Measurements from ENCODE around the gene TFAP2C.
"Not testable (repeated sequence)": the region's sequence is repeated elsewhere in the genome, so short reads cannot be mapped to it uniquely, and the experiment has no call there.

Gene TFAP2C

DNA sequence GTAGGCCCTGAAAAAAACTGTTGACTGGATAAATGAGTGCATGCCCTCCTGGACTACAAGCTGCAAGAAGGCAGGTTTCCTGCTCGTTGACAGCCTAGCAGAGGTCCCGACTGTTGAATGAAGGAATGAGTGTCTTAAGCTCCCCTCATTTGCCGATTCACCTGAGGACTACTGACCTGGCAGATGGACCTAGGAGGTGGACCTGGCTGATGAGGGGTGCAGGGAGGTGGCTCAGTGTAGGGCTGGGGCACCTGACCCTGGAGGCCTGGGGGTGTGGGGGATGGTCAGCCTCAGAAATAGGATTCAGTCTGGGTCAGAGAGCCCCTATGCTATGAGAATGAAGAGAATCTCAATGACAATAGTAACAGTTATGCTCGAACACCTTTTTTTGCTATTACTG lies 11.6 kb upstream of the TFAP2C start:
- DNase-seq: no peak

DNA sequence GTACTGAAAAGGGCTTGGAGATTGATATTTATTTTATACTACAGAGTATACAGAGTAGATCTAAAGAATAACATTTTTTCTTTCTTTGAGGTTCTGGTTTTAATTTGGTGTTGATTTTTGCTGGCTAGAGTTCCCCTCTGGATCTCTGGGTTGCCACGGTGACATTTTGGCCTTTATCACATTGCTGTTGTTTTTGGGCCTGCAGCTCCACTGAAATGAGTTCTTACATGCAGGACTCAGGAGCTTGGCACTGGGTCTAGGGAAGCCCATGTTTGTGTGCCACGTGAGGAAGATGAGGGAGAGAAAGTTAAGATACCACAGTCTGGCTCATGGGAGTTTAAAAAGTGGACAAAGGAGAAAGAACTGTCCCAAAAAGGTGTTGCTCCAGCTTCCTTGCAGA lies 7.4 kb upstream of the TFAP2C start:
- DNase-seq: no peak

DNA sequence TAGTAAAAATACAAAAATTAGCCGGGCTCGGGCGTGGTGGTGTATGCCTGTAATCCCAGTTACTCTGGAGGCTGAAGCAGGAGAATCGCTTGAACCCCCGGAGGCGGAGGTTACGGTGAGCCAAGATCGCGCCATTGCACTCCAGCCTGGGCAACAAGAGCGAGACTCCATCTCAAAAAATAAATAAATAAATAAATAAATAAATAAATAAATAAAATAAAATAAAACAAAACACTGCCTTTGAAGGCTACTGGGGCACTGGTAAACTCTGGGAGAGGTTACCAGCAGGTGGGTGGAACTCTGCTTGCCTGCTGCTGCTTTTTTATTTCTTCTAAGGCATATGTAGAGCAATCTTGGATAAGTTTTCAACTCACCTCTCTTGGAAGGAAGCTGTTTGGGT lies 5.2 kb upstream of the TFAP2C start:
- DNase-seq: not testable (repeated sequence)

DNA sequence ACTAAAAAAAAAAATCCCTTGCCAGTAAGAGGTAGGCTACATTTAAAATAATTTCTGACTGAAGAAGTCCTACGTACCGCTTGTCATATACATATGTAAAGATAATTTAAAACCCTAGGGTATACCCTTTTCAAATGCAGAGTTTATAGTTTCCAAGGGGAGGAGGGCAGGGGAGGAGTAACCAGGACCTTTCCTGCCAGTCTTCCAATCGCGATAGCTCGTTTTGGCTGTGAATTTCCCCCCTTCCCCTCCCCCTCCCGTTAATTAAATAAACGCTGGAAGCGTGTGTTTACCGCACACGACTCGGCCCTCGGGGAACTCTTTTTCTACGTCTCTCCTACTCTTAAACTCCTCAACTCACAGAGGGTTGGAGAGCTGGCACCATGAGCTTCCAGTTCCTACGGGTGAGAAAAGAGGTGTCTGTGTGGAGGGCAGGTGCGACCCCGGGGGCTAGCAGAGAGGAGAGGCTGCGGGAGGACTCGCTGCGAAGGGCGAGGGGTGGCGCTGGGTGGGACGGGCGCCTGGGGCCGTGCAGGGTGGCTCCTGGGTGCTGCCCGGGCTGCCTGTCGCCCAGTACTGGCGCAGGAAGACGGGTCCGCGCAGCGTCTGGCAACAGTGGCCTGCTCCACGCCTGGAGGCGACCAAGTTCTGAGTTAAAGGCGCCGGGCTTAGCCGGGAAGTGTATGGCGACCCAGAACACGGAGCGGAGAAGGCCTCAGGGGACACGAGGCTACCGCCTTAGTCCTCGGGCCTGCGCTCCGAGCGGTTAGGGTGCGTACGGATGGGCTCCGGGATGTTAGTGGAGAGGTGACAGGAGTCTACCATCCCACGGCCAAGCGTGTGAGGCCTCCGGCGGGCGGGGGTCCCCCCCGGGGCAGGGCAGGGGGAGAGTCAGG lies 4.1 kb upstream of the TFAP2C start:
- DNase-seq: no peak

DNA sequence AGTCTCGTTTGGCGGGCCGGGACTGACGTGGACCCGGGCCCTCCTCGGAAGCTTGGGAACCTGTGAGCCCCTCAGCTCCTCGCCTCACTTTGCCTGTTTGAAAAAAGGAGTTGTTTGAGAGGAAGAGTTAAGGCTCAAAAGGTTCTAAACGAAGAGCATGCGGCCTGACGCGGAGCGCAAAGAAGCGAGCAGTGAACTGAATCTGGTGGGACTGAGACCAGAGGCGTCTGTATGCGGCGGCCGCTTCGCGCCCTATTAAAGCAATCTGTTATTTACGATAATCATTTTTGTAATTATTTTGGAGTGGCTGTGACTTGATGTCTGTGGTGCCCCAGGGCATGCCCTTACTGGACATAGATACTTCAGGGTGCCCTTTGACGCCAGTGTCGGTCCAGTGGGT lies 3.3 kb upstream of the TFAP2C start:
- DNase-seq: no peak

DNA sequence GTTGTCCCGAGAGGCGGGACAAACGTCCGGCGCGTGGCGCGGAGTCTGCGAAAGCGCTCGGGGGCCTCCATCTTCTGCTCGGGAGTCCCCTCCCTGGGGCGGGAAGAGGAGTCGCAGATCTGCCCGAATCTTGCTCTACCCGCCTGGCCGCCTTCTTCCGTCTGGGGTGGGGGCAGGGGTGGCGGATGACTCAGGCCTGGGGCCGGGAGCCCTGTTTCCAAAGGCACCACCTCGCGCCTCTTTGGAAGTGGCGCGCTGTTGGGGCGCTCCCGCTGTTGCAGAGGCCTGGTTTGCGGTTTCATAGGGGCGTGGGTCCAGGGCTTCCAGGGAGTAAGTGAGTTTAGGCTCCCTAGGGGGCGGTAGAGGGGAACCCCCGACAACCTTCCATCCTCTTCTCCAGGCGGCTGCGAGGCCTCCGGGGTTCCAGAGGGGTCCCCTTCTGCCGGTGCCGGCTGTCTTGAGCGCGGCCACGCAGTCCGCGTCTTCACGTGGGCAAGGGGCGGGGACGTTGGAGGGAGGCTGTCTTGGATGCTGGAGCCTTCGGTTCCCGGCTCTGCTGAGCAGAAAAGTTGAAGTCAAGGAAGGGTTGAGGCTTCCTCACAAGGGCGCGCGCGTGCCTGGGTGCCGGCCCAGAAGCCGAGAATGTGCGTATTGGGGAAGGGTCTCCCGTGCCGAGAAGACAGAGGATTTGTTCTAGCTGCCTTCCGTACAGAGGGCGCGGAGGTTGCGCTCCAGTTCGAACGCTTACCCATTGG lies 2.6 kb upstream of the TFAP2C start:
- DNase-seq: no peak

DNA sequence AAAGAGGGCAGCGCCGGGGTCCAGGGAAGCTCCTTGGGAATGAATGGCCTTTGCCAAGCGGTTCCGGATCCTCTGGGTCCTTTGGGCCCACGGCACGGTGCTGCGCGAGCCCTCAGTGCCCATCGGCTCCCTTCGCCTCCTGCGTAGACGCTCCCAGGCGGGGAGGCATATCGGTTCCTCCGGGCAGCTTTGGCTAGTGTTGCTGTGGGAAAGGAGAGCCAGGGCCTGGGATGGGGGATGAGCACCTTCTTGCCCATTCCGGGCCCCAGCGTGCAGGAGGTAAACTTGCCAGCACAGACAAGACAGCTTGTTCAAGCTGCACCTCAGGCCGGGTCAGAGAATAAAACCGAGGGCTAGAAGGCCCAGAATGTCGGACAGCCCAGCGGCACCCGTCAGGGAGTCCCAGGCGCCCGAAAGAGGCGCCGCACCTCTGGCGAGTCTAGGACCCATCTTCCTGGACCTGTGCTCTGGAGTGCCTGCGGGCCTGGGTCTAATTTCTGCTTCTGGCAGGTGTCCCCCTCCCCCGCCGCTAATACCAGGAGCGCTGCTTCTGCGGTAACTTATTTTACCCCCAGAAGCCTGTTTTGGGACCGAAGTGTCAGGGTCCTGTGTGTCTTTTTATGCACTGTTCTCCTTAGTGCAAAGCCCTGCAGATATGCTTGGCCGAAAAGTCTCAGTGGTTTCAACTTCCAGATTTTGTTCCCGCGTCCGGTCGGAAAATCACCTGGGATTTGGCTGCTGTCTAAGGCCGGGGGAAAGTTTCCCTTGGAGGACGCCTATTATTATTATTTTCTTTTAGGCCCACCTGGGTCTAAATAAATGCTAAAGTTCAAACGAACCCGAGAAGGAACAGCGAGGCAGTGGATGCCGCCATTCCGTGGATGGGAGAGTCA lies 1.7 kb upstream of the TFAP2C start:
- DNase-seq: no peak

DNA sequence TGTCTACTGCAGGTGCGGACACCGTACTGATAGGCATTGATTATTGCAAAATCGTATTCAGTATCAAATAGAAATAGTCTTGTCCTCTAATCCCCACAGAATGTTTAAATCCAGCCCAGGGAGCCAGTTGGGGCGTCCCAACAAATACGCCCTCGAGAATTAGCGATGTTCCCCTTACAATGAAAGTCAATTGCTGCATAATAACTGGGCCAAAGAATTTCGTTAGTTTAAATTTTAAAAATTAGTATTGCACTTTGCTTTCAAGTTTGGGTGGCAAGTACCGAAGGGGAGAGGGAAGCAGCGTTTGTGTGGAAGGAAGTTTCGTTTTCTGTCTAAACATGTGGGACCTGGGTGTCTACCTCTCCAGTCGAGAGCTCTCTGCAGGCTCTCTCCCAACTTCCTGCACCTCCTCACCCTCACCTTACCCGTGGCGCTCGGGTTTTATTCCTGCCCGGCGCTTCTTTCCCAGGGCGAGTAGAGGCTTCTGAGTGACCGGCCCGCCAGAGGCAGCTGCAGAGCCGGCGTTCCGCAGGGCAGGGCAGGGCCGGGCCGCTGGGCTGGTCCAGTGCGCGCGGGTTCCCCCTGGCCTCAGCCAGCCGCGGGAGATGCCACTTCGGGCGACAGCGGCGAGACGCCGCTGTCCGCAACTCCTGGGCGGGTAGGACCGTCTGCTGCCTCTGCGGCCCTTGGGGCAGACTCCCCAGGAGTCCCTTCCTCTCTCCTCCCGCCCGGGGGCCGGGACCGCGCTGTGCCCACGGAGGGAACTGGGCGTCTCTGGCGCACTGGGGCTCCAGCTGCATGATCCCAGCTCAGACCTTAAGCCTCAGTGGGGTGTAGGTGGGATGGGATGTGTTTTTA lies 862 bp upstream of the TFAP2C start:
- no peak for DNase-seq

DNA sequence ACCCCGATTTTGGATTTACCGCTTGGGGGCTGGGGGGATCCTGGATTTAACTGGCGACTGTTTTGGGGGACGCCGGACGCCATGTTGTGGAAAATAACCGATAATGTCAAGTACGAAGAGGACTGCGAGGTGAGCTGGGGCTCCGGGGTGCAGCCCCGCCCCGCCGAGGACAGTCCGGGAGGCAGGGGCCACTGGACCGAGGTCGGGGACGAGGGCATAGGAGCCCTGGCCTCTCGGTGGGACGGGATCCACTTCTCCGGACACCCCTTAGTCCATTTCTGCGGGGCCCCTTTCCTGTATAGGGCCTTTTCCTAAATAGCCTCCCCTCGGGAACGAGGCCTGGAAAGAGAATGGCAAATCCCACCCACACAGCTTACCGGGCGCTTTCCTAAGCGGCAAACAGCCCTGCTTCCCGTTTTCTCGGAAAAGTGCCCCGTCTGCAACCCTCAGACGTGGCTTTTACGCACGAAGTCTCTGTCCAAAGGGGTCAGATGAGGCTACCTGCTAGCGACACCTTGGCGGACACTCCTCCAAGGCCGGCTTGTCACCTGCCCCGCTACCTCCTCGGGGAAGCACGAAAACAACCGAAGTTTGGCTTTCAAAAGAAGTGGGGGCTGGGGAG lies 469 bp downstream of the TFAP2C start:
- no peak for DNase-seq

DNA sequence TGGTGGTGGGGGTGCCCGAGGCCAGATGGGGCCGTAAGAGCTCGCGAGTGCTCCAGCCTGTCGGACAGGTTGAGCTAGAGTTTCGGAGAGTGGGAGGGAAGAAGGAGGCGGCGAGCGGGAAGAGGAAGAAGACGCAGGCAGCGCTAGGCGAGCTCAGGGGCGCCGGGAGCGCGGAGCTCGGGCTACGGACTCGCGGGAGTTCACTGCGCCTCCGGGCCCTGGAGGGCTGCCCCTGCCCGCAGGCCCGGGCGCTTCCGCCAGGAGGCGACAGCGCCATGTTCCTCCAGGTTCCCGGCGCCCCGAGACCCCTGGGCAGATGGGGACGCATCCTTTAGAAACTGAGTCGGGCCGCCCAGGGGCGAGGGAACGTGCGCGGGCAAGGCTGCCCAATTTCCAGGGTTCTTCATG lies 984 bp downstream of the TFAP2C start:
- DNase-seq: no peak

DNA sequence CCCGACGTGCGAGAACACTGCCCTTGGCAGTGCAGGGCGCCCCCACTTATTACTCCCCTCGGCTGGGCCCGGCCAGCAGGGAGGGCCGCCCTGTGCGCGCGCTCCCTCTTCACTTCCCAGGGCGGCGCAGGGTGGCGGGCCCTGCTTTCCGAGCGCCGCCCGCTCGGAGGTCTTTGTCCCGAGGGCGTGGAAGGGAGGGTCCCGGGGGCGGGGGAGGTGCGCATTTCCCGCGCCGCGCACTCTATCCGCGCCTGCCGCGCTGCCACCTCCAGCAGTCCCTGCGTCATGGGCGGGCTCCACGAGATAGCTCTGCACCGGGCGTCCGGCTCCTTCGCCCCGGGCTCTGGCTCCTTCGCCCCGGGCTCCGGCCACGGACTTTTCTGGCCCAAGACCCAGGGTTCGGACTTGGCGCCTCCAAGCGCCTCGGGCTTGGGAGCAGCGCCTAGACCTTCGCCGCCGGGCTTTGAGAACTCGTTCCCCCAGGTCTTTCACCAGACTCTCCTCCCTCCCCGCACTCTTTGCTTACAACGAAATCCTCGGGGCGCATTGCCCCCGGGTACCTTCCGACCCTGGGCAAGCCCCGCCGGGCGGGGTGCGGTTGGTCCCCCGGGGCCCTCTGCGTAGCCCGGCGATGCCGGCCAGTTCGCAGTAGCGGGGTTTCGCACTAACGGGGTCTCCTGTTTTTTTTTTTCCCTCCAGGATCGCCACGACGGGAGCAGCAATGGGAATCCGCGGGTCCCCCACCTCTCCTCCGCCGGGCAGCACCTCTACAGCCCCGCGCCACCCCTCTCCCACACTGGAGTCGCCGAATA lies 1.6 kb downstream of the TFAP2C start:
- DNase-seq: no peak

DNA sequence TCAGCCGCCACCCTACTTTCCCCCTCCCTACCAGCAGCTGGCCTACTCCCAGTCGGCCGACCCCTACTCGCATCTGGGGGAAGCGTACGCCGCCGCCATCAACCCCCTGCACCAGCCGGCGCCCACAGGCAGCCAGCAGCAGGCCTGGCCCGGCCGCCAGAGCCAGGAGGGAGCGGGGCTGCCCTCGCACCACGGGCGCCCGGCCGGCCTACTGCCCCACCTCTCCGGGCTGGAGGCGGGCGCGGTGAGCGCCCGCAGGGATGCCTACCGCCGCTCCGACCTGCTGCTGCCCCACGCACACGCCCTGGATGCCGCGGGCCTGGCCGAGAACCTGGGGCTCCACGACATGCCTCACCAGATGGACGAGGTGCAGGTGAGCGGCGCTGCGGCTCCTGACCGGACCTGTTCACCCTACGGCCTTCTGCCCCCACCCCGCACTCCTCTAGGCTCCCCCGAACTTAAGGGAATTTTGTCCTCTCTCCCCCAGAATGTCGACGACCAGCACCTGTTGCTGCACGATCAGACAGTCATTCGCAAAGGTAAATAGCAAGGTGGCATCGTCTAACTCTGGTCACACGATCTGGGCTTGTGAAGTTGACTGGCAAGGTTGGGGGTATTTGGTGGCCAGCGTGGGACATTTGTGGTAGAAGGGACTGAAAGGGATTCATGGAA lies 2.3 kb downstream of the TFAP2C start:
- no peak for DNase-seq

DNA sequence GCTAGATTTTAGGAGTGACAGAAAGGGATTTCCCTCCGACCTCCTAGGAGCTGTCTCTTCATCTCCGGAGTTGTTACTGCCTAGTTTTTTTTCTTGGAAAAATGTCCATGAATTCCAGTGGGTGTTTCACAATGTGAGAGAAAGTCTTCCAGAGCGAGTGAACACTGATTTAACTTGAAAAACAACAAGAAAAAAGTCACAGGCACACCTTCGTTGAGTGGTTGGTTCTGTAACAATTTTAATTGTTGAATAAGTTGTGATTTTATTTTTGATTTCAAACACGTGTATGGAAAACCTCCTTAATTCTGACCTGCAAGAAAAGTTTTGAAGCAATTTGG lies 2.9 kb downstream of the TFAP2C start:
- no peak for DNase-seq

DNA sequence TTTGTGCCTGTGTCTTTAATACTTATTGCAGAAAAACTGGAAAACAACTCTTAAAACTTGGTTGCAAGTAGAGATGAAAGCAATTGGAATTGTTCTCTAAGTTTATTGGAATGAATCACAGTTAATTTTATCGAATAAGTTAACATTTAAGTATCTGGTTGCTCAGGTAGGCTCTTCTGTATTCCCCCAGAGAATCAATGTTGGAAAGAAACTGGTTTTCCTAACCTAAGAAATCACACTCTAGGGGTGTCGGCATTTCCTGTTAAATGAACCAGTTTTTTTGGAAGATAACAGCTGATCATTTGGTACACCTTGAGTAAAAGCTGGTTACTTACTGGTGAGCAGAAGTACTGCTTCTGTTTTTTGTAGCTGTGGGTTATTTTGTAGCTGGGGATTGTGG lies 5.2 kb downstream of the TFAP2C start:
- DNase-seq: no peak

DNA sequence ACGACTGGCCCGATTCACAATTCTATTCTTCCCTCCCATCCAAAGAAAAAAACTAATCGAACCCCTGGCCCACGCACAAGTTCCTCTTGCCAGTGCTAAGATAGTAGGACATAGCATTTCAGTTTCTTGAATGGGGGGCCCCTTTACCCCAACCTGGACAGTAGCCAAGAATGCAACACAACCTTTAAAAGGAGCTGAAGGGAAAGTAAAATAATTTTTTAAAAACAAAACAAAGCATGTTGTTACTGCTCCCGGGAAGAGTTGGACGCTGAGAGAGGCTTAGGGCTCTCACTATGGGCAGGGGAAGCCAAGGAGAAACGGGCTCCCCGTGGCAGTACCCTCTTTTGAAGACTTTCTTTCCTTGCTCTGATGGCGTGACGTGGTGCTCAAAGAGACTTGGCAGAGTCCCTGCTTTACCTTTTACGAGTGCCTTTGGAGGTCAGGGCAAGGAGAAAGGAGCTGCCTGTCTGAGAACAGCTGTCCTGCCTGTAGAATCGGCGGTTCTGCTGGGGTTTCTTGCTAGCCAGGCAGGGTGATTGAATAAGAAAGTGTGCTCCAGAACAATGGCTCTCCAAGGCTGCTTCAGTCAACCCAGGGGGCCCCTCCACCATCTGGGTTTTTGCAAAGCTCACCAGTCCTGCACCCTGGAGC lies 5.8 kb downstream of the TFAP2C start:
- no peak for DNase-seq

DNA sequence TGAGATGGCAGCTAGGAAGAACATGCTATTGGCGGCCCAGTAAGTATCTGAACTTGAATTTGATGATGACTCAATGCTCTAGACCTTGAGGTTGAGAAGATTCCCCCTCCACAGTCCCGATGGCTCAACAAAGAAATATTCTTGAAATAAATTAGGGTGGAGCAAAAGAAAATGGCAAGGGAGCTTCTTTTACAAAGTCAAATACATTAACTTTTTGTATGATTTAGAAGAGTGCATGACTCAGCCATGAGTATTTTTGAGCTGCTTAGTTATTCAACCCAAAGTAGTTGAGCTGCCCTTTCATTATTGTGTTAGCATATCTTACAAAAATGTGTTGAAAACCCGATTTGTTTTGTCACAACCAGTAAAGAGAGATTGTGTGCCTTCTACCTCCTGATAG lies 7.6 kb downstream of the TFAP2C start:
- DNase-seq: no peak

DNA sequence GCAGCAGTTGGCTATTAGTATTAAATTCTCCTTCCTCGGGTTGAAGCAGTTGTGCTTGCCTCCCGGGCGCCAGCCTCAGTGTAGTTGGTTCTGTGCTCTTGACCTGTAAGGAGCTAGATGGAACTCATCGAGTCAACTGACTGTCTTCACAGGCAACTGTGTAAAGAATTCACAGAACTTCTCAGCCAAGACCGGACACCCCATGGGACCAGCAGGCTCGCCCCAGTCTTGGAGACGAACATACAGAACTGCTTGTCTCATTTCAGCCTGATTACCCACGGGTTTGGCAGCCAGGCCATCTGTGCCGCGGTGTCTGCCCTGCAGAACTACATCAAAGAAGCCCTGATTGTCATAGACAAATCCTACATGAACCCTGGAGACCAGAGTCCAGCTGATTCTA lies 8.5 kb downstream of the TFAP2C start:
- no peak for DNase-seq

DNA sequence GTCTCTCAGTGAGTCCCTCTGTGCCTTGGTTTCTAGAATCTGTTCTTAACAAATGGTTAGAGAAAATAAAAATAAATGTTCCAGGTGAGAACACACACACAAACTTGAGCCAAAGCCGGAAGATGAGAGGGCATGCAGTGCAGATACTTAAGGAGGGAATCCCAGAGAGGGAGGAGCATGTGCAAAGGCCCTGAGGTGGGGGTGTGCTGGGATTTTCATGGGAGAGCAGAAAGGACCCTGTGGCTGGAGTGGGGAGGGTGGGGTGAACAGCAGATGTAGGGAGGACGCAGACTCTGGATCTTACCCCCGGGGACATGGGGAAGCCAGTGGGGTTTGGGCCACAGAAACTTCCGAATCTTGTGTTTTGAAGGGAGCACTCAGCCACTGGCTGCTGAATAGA lies 17.5 kb downstream of the TFAP2C start:
- no peak for DNase-seq

DNA sequence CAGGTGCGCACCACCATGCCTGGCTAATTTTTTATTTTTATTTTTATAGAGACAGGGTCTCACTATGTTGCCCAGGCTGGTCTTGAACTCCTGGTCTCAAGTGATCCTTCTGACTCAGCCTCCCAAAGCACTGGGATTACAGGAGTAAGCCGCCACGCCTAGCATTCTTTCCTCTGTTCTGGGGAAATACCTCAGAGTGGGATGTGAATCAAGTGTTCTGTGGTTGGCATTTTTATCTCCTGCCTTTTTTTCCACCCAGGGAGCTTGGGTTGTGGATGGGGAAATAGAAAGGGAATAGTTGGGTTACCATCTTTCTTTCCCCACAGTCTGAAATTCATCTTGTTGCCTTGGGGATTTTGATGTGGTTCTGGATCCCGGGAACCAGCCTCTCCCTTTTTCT lies 24.1 kb downstream of the TFAP2C start:
- DNase-seq: no peak

DNA sequence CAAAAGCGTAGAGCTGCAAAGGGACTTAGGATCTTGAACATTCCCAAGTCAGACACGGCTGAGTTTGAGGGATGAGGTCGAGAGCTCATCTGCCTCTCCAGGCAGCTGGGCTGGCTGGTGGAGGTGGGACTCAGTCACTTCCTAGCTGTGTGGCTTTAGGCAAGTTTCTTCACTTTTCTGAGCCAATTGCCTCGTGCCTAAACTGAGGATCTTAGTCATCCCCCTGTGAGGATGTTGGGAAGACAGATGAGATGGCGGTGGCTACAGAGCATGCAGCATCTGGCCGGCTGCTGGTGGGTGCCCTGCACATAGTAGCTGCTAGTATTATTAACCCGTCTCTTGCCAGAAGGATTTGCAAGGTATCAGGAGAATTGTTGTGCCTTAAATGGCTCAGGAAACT lies 27.5 kb downstream of the TFAP2C start:
- DNase-seq: no peak
